Activated CD8-positive, alpha-beta T cell treated with anti-CD3 and anti-CD28 coated beads for 36 hours (primary cell): ENCODE results near the gene EYA3. TPM values are rescaled to one million over a fixed set of nuclear protein-coding genes. Genes with fewer than 3 reads are reported as not detected.

ENCODE experiments used
- ATAC-seq: fragments of 200-7000 bp; cut with Tn5 transposase; one replicate; pipeline ENCODE4 v1.10.0; 2021; ENCODE audit warnings: mild to moderate bottlenecking, moderate library complexity
- CTCF ChIA-PET: fragments of 350-600 bp; sonication (Branson Sonifier 250); formaldehyde crosslinking; loops from one replicate; lab custom pipeline; 2021; ENCODE audit warnings: antibody characterized with exemption; lab: Charles Lee
- POLR2A ChIA-PET: fragments of 350-600 bp; sonication (Branson Sonifier 250); formaldehyde crosslinking; loops from one replicate; lab custom pipeline; 2021; ENCODE audit warnings: antibody characterized with exemption; lab: Charles Lee
- DNase-seq: peaks from one replicate; pipeline ENCODE4 v3.0.0-alpha.2; 2020
- H3K27ac Mint-ChIP-seq: one replicate; pipeline ENCODE4 v1.8.0; 2021; ENCODE audit warnings: mild to moderate bottlenecking, mixed read lengths
- H3K27me3 Mint-ChIP-seq: one replicate; pipeline ENCODE4 v1.8.0; 2021; ENCODE audit warnings: mixed read lengths
- H3K36me3 Mint-ChIP-seq: one replicate; pipeline ENCODE4 v1.8.0; 2021; ENCODE audit warnings: low read depth, mixed read lengths
- H3K4me1 Mint-ChIP-seq: one replicate; pipeline ENCODE4 v1.8.0; 2021; ENCODE audit warnings: low read depth, mixed read lengths
- H3K4me3 Mint-ChIP-seq: one replicate; pipeline ENCODE4 v1.8.0; 2021; ENCODE audit warnings: mild to moderate bottlenecking, moderate library complexity, mixed read lengths
- H3K9me3 Mint-ChIP-seq: one replicate; pipeline ENCODE4 v1.8.0; 2021; ENCODE audit warnings: mixed read lengths
- intact Hi-C: fragments of 100-400 bp; cut with micrococcal nuclease; formaldehyde crosslinking; loops from one replicate; pipeline ENCODE4 v1.10.0; 2022
- total RNA-seq, 2 experiments: library from RNA; stranded (reverse); gene quantifications; one replicate each; pipeline ENCODE4 v1.2.3, GENCODE V29; 2021
- TF ChIP-seq, protein P1 (sequence below): fragments of 200-600 bp; IDR thresholded peaks from one replicate; pipeline ENCODE4 v1.8.0; 2022; ENCODE audit warnings: antibody characterized with exemption, mild to moderate bottlenecking

EYA3 gene
- total RNA-seq, 2 experiments from 2014 or later: 34.6 to 34.9 TPM

DNA sequence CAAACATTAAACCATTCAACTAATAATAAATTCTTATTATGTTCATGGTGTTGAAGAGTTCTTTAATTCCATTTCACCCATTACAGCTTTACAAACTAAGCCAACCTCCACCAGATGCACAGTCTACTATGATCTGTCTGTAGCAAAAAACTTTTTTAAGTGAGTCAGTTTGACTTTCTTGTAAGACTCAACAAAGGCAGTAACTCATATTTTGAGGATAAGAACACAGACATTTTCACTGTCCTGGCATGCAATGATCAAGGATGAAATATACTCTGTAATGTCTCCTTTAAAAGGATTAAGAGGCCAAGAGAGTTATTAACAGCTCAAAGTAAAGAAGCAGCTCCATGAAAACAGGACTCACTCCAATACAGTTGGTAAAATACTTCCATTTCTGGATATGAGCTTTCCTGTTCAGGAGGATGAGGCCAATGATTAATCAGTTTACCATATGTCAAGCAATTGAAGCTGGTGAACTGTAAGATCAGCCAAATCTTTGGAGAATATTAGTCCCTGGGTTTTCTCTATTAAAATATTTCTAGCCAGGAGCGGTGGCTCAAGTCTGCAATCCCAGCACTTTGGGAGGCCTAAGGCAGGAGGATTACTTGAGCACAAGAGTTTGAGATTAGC is 108.1 kb downstream of the EYA3 start:
- ChIA-PET POLR2A (interaction anchor here (0.6 to 1.5 kb wide), 3 partner anchors 20 to 122 kb away, joined by 3 to 6 read pairs (median 3); partner anchors contain the start of gene XKR8), CTCF (interaction anchor here (0.6 to 5.1 kb wide), 14 partner anchors 8 to 140 kb away, joined by 3 to 32 read pairs (median 4); no protein-coding TSS in a partner anchor)
- DNase-seq (no peak), ATAC-seq (no peak)
- Mint-ChIP-seq H3K27ac (no peak overlapping the region), H3K4me3 (no peak overlapping the region), H3K9me3 (no peaks in the 10 kb centered on the region), H3K36me3 (peaks cover 7% of the 10 kb centered on the region), H3K27me3 (no peaks in the 10 kb centered on the region), H3K4me1 (no peaks in the 10 kb centered on the region)
- TF ChIP-seq, protein P1, sequence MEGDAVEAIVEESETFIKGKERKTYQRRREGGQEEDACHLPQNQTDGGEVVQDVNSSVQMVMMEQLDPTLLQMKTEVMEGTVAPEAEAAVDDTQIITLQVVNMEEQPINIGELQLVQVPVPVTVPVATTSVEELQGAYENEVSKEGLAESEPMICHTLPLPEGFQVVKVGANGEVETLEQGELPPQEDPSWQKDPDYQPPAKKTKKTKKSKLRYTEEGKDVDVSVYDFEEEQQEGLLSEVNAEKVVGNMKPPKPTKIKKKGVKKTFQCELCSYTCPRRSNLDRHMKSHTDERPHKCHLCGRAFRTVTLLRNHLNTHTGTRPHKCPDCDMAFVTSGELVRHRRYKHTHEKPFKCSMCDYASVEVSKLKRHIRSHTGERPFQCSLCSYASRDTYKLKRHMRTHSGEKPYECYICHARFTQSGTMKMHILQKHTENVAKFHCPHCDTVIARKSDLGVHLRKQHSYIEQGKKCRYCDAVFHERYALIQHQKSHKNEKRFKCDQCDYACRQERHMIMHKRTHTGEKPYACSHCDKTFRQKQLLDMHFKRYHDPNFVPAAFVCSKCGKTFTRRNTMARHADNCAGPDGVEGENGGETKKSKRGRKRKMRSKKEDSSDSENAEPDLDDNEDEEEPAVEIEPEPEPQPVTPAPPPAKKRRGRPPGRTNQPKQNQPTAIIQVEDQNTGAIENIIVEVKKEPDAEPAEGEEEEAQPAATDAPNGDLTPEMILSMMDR: no peak
- intact Hi-C loops: no loop called here

DNA sequence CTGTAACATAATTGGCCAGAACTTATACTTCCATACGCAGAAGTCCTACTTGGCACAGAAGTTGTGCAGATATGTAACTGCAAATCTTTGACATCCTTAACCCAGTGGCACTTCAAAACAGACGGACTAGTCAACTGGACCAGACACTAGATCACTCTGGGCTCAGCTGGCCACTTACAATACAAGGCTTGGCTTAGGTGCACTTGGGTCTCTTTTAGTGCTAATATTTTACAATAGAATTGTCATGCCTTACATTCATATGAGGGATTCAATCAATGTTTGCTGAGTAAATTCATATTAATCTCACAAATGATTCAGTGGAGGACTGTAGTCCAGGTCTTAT is 108.6 kb downstream of the EYA3 start:
- TF ChIP-seq, protein P1: no peak
- Mint-ChIP-seq H3K4me3 (no peak overlapping the region), H3K36me3 (peaks cover 6% of the 10 kb centered on the region), H3K9me3 (no peaks in the 10 kb centered on the region), H3K27me3 (no peaks in the 10 kb centered on the region), H3K4me1 (no peaks in the 10 kb centered on the region), H3K27ac (no peak overlapping the region)
- ATAC-seq (no peak), DNase-seq (no peak)
- ChIA-PET POLR2A (interaction anchor here (0.6 to 1.5 kb wide), 3 partner anchors 20 to 122 kb away, joined by 3 to 6 read pairs (median 3); partner anchors contain the start of gene XKR8), CTCF (interaction anchor here (0.8 to 5.1 kb wide), 13 partner anchors 8 to 139 kb away, joined by 3 to 32 read pairs (median 4); no protein-coding TSS in a partner anchor)
- intact Hi-C loops: loop anchor here (5.0 kb wide), 1 partner anchor 123 kb away; no protein-coding TSS in a partner anchor

DNA sequence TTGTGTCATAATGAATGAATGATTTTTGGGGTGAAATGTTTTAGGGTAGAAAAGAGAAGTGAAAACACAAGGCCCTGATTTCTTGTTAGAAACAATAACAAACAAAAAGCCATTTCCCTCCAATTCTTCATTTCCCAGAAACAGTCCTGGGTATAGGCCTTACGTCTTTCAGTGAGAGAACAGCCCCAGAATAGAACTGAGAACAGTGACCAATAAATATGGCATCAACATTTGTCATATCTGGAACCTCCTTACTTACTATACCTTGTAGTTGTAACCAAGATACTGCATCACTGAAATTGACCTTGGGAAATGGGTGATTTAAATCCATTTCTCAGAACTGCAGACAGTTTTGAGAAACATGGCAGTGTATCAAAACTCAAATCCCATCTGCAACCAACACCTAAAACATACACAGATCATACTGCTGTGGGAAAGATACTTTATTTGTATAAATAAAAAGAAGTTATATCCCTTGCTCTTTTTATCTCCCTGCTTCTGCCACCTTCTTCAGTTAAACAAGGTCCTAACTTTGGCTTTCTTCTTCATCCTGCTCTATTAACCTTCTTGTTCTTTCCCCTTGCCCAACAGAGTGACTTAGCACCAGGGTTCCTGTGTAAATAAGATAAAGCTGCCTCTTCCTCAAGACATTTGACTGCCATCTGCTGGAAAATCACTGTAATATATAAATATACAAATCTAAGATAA is 109.1 kb downstream of the EYA3 start:
- H3K4me1 Mint-ChIP-seq: no peaks in the 10 kb centered on the region
- peak; percentile 64 for ATAC-seq

DNA sequence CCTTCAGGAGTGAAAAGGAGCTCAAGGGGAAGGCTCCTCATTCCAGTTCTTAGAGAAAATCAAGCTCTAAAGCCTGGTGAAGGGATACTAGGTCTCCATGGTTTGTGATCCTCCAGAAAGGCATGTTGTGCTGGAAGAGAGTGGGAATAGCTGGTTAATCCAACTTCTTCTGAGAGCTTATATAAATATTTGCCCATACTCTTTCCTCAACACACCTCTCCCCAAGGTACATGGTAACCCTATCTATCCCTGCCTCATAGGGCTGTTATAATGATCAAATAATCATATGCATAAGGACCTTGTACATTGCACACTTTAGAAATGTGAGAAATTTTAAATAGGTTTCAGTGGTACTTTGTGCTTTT is 114.0 kb downstream of the EYA3 start:
- intact Hi-C loops: no loop called here
- Mint-ChIP-seq H3K4me1 (peaks cover 6% of the 10 kb centered on the region), H3K27ac (no peak overlapping the region), H3K9me3 (no peaks in the 10 kb centered on the region), H3K36me3 (peaks cover 9% of the 10 kb centered on the region), H3K4me3 (no peak overlapping the region), H3K27me3 (no peaks in the 10 kb centered on the region)
- POLR2A ChIA-PET: interaction anchor here (0.6 kb wide), 1 partner anchor 88 kb away, joined by 3 read pairs; no protein-coding TSS in a partner anchor
- CTCF ChIA-PET: interaction anchor here (0.9 to 2.2 kb wide), 4 partner anchors 14 to 386 kb away, joined by 3 to 10 read pairs (median 4); no protein-coding TSS in a partner anchor
- DNase-seq (no peak), ATAC-seq (no peak)
- TF ChIP-seq, protein P1: no peak

More for the DNA sequence above, 109.1 kb downstream of the EYA3 start:
- DNase-seq: no peak
- POLR2A ChIA-PET: interaction anchor here (1.0 to 1.5 kb wide), 2 partner anchors 19 to 121 kb away, joined by 3 read pairs; partner anchors contain the start of gene XKR8
- Mint-ChIP-seq H3K4me3 (no peak overlapping the region), H3K27me3 (no peaks in the 10 kb centered on the region), H3K36me3 (peaks cover 6% of the 10 kb centered on the region), H3K27ac (no peak overlapping the region), H3K9me3 (no peaks in the 10 kb centered on the region)
- intact Hi-C loops: loop anchor here (5.0 kb wide), 1 partner anchor 122 kb away; no protein-coding TSS in a partner anchor
- TF ChIP-seq, protein P1: peak; percentile 56
- CTCF ChIA-PET: interaction anchor here (1.0 to 5.1 kb wide), 11 partner anchors 9 to 139 kb away, joined by 3 to 32 read pairs (median 4); no protein-coding TSS in a partner anchor
